Adrenal gland (tissue), 19 donors: ENCODE data around the gene NRK. TPM values are rescaled to one million over a fixed set of nuclear protein-coding genes. Genes with fewer than 3 reads are reported as not detected.

ENCODE experiments used
- DNase-seq, 7 donors: peaks; one replicate each; pipeline ENCODE4 v3.0.0-alpha.2; 2019 to 2020
- H3K27ac ChIP-seq, 5 donors: fragments of 200-600 bp; sonication (generic) in 4 of 5; 1 replicate in 3 of 5; 2 replicates in 2 of 5; pipeline versions ENCODE4 v1.5.1 to v1.8.0; 2016 to 2020; ENCODE audit warnings: mild to moderate bottlenecking in 1 of 5
- H3K27me3 ChIP-seq: fragments of 200-600 bp; 2 replicates; pipeline ENCODE4 v1.8.0; 2021
- H3K36me3 ChIP-seq, 2 donors: fragments of 200-600 bp; replicated peaks in 1 of 2; 1 replicate in 1 of 2; 2 replicates in 1 of 2; pipeline versions ENCODE4 v1.5.1 to v1.8.0; 2018 to 2022
- H3K4me1 ChIP-seq, 2 donors: fragments of 200-600 bp; replicated peaks in 1 of 2; 1 replicate in 1 of 2; 2 replicates in 1 of 2; pipeline versions ENCODE4 v1.5.1 to v1.8.0; 2018 to 2021
- H3K4me3 ChIP-seq, 4 donors: fragments of 200-600 bp; sonication (generic) in 3 of 4; one replicate each; pipeline ENCODE4 v1.5.1; 2016 to 2018
- H3K9me3 ChIP-seq, 3 donors: fragments of 200-600 bp; sonication (generic) in 1 of 3; replicated peaks in 1 of 3; 1 replicate in 2 of 3; 2 replicates in 1 of 3; pipeline versions ENCODE4 v1.5.1 to v1.8.0; 2016 to 2021
- CTCF ChIP-seq, 6 experiments: fragments of 450-650 bp in 4 of 6; fragments of 200-600 bp in 2 of 6; sonication (generic) in 1 of 6; IDR thresholded peaks; 1 replicate in 5 of 6; 2 replicates in 1 of 6; pipeline versions ENCODE4 v1.5.1 to v1.8.0; 2016 to 2021; ENCODE audit warnings: antibody characterized with exemption in 6 of 6, mild to moderate bottlenecking in 2 of 6, moderate library complexity in 1 of 6
- POLR2A ChIP-seq, 2 donors: fragments of 450-650 bp; IDR thresholded peaks; one replicate each; pipeline ENCODE4 v1.6.1; 2017; ENCODE audit warnings: antibody characterized with exemption in 2 of 2, mild to moderate bottlenecking in 2 of 2, moderate library complexity in 1 of 2
- WGBS, 4 donors: extraction: QIAGEN DNeasy Blood & Tissue Kit in 2 of 4; methylation state at CpG; one replicate each; pipeline versions ENCODE4 v1.1.5 to v1.1.7; 2013 to 2017; 5-methylcytosine and 5-hydroxymethylcytosine counted together
- intact Hi-C, 2 donors: fragments of 100-400 bp; cut with DNase I; formaldehyde crosslinking; loops; one replicate each; pipeline versions ENCODE4 v1.14.1 to v1.15.0; 2022 to 2023
- long read RNA-seq, 10 donors: library from polyadenylated mRNA in 3 of 10; unstranded in 2 of 10; stranded (forward) in 1 of 10; transcript quantifications; one replicate each; pipeline ENCODE4 v2.0.0 and lab custom pipeline, GENCODE V29; 2021 to 2026
- polyA plus RNA-seq, 3 donors: library from polyadenylated mRNA; stranded (reverse); fragments of 200-250 nt in 2 of 3; fragments of 350-450 nt in 1 of 3; fragmentation: Illumina TruSeq in 1 of 3; extraction: RNeasy Lipid Tissue Mini Kit (QIAGEN cat#74804) in 1 of 3; gene quantifications; one replicate each; pipeline ENCODE4 v1.2.3, GENCODE V29; 2013 to 2014
- total RNA-seq, 9 donors: library from RNA; depleted of rRNA in 4 of 9; stranded (reverse); fragments of >200 nt in 4 of 9; fragments of 120-200 nt in 1 of 9; fragmentation: NEBNext Ultra II Directional in 1 of 9; extraction: Animal tissue kit (Norgen Biotek cat#: 25700) in 1 of 9; gene quantifications; one replicate each; pipeline versions ENCODE4 v1.1.0 to v1.2.4, GENCODE V29; 2013 to 2023
- donor health status: healthy with polysubstance abuse.
- donor health status: Bipolar disorder and iron deficiency.
- donor health status: DM: yes; HTN: yes; CAD: no.
- donor health status: DM: no; HTN: no; CAD: no.
- donor health status: DM: no; HTN: no; CAD: no.
- donor health status: DM: yes; HTN: yes; CAD: no.

The NRK gene
- total RNA-seq (100 to 1,000 TPM in 1 of 9 donors, 10 to 100 TPM in 8; 16.0 to 213 (median 40.2) TPM), polyA plus RNA-seq (10 to 100 TPM; 12.2 to 17.9 (median 14.6) TPM)
- long read RNA-seq, donor 1, partial matches to known transcripts = 34 of 34 reads
- long read RNA-seq, donor 1, other reads (novel, unspliced or antisense) = 0 of 34 reads
- long read RNA-seq, donor 2, partial matches to known transcripts = 45 of 45 reads
- long read RNA-seq, donor 2, other reads (novel, unspliced or antisense) = 0 of 45 reads
- long read RNA-seq, donor 3, partial matches to known transcripts = 36 of 36 reads
- long read RNA-seq, donor 3, other reads (novel, unspliced or antisense) = 0 of 36 reads
- long read RNA-seq, donor 4, partial matches to known transcripts = 7 of 10 reads
- long read RNA-seq, donor 4, other reads (novel, unspliced or antisense) = 3 of 10 reads
- long read RNA-seq, donor 5, partial matches to known transcripts = 1 of 3 reads
- long read RNA-seq, donor 5, other reads (novel, unspliced or antisense) = 2 of 3 reads
- long read RNA-seq, donor 6, partial matches to known transcripts = 11 of 14 reads
- long read RNA-seq, donor 6, other reads (novel, unspliced or antisense) = 3 of 14 reads
- long read RNA-seq, donor 7, partial matches to known transcripts = 31 of 31 reads
- long read RNA-seq, donor 7, other reads (novel, unspliced or antisense) = 0 of 31 reads
- long read RNA-seq, donor 8, partial matches to known transcripts = 52 of 52 reads
- long read RNA-seq, donor 8, other reads (novel, unspliced or antisense) = 0 of 52 reads
- long read RNA-seq, donor 9, partial matches to known transcripts = 81 of 81 reads
- long read RNA-seq, donor 9, other reads (novel, unspliced or antisense) = 0 of 81 reads
- long read RNA-seq, donor 10, partial matches to known transcripts = 17 of 17 reads
- long read RNA-seq, donor 10, other reads (novel, unspliced or antisense) = 0 of 17 reads

- Histone ChIP-seq H3K36me3 (no peaks in the 10 kb centered on the region), H3K27ac (peak within 1 kb of the TSS in 4 of 5 donors; percentile 27 to 77 (median 58)), H3K4me3 (peak within 1 kb of the TSS in 2 of 4 donors; percentile 35 to 55), H3K4me1 (no peaks in the 10 kb centered on the region), H3K9me3 (no peaks in the 10 kb centered on the region), H3K27me3 (peaks cover 14% of the 10 kb centered on the region)
- WGBS, 4 donors = 1 to 33% (median 13%) methylated on average over 31 to 74 of the region's 76 CpGs
- DNase-seq = peak; percentile 27 to 68 (median 54)
- TF ChIP-seq CTCF (IDR thresholded peaks at IDR 0.05) (peak in 1 of 6 experiments; percentile 2), POLR2A (IDR thresholded peaks at IDR 0.05) (peak in 1 of 2 donors; percentile 35)
- intact Hi-C loops = no loop called here
Measured at GRCh38 chrX:105822138-105823091, at the start of gene NRK. Gene NRK, plus strand, starts transcription at chrX:105822539. Its CDS starts 307 bp downstream, at chrX:105822846.

- Histone ChIP-seq H3K36me3 (no peaks in the 10 kb centered on the region), H3K4me1 (no peaks in the 10 kb centered on the region), H3K9me3 (no peaks in the 10 kb centered on the region), H3K27me3 (peaks cover 16% of the 10 kb centered on the region), H3K4me3 (no peak overlapping the region), H3K27ac (no peak overlapping the region)
- intact Hi-C loops = no loop called here
- TF ChIP-seq POLR2A (IDR thresholded peaks at IDR 0.05) (no peak), CTCF (IDR thresholded peaks at IDR 0.05) (no peak)
- DNase-seq = no peak
Measured at GRCh38 chrX:105773801-105774200, 48.5 kb upstream of the NRK start.

GRCh38 chrX:105775679-105776078, 46.7 kb upstream of the NRK start:
- TF ChIP-seq POLR2A (IDR thresholded peaks at IDR 0.05) = no peak
- TF ChIP-seq CTCF (IDR thresholded peaks at IDR 0.05) = no peak
- DNase-seq = no peak
- intact Hi-C loops = no loop called here

More at GRCh38 chrX:105775679-105776078, 46.7 kb upstream of the NRK start:
- H3K27me3 ChIP-seq = peaks cover 14% of the 10 kb centered on the region
- no peak overlapping the region for H3K27ac ChIP-seq
- 50 to 65% (median 54%) methylated on average over 3 of the region's 3 CpGs for WGBS, 4 donors
- H3K4me1 ChIP-seq = no peaks in the 10 kb centered on the region
- no peaks in the 10 kb centered on the region for H3K36me3 ChIP-seq
- H3K9me3 ChIP-seq = no peaks in the 10 kb centered on the region
- H3K4me3 ChIP-seq = no peak overlapping the region
